Right lung (tissue), 10 donors: ENCODE results near the gene DEPDC5. TPM values are rescaled to one million over a fixed set of nuclear protein-coding genes. Genes with fewer than 3 reads are reported as not detected.
"Not testable (repeated sequence)": the region's sequence is repeated elsewhere in the genome, so short reads cannot be mapped to it uniquely, and the experiment has no call there.

Experiments used
- DNase-seq, 2 donors: peaks; one replicate each; pipeline ENCODE4 v3.0.0-alpha.2; 2013
- long read RNA-seq, 8 donors: transcript quantifications; one replicate each; lab custom pipeline, GENCODE V29; 2026
- polyA plus RNA-seq, 5 donors: library from polyadenylated mRNA; unstranded; fragments of 120-200 nt; gene quantifications; one replicate each; pipeline versions ENCODE4 v1.2.1 to v1.2.3, GENCODE V29; 2013; ENCODE audit warnings: inconsistent platforms in 1 of 5, low replicate concordance in 1 of 5; ENCODE audit not compliant: insufficient read length in 5 of 5, insufficient read depth in 1 of 5

The DEPDC5 gene
- 10 to 100 TPM; 12.2 to 19.4 (median 15.1) TPM for polyA plus RNA-seq
- long read RNA-seq, donor 1, partial matches to known transcripts = 0 of 1 reads
- long read RNA-seq, donor 1, other reads (novel, unspliced or antisense) = 0 of 1 reads
- long read RNA-seq, donor 2 = 0 reads
- long read RNA-seq, donor 3 = 0 reads
- long read RNA-seq, donor 4 = 0 reads
- long read RNA-seq, donor 5 = 0 reads
- long read RNA-seq, donor 6, partial matches to known transcripts = 0 of 2 reads
- long read RNA-seq, donor 6, other reads (novel, unspliced or antisense) = 0 of 2 reads
- long read RNA-seq, donor 7, partial matches to known transcripts = 0 of 1 reads
- long read RNA-seq, donor 7, other reads (novel, unspliced or antisense) = 0 of 1 reads
- long read RNA-seq, donor 8 = 0 reads

GRCh38 chr22:31753634-31754501, at the start of gene DEPDC5:
TSS of gene DEPDC5 (plus strand) at chr22:31754019. CDS start at chr22:31754922, 903 bp downstream.
- peak; percentile 95 to 96 for DNase-seq

- DNase-seq = no peak
These were observed 46.3 kb upstream of the DEPDC5 start for GRCh38 chr22:31707519-31707918.

- not testable (repeated sequence) for DNase-seq
These were observed 42.6 kb upstream of the DEPDC5 start for GRCh38 chr22:31711226-31711625.

GRCh38 chr22:31715147-31715778, 38.6 kb upstream of the DEPDC5 start:
- no peak for DNase-seq

- DNase-seq = no peak
These were observed 33.9 kb upstream of the DEPDC5 start for GRCh38 chr22:31719850-31720471.

- no peak for DNase-seq
These were observed 30.1 kb upstream of the DEPDC5 start for GRCh38 chr22:31723723-31724122.

- DNase-seq = no peak
These were observed 27.1 kb upstream of the DEPDC5 start for GRCh38 chr22:31726692-31727091.

GRCh38 chr22:31728857-31729256, 25.0 kb upstream of the DEPDC5 start:
- no peak for DNase-seq

- no peak for DNase-seq
These were observed 23.5 kb upstream of the DEPDC5 start for GRCh38 chr22:31730344-31730711.

- no peak for DNase-seq
These were observed 21.6 kb upstream of the DEPDC5 start for GRCh38 chr22:31732089-31732829.

GRCh38 chr22:31733580-31734079, 20.2 kb upstream of the DEPDC5 start:
- no peak for DNase-seq

- no peak for DNase-seq
These were observed 19.3 kb upstream of the DEPDC5 start for GRCh38 chr22:31734512-31734911.

GRCh38 chr22:31736458-31736857, 17.4 kb upstream of the DEPDC5 start:
- no peak for DNase-seq

- DNase-seq = no peak
These were observed 15.9 kb upstream of the DEPDC5 start for GRCh38 chr22:31737932-31738331.

- no peak for DNase-seq
These were observed 15.3 kb upstream of the DEPDC5 start for GRCh38 chr22:31738566-31738965.

- DNase-seq = no peak
These were observed 14.0 kb upstream of the DEPDC5 start for GRCh38 chr22:31739795-31740201.

GRCh38 chr22:31740314-31740713, 13.5 kb upstream of the DEPDC5 start:
- DNase-seq = not testable (repeated sequence)

- no peak for DNase-seq
These were observed 11.7 kb upstream of the DEPDC5 start for GRCh38 chr22:31742115-31742514.

- DNase-seq = no peak
These were observed 11.1 kb upstream of the DEPDC5 start for GRCh38 chr22:31742682-31743081.

- DNase-seq = no peak
These were observed 9.9 kb upstream of the DEPDC5 start for GRCh38 chr22:31743871-31744270.

GRCh38 chr22:31747441-31747840, 6.4 kb upstream of the DEPDC5 start:
- no peak for DNase-seq
